DOHH2 (cell line): ENCODE results near the gene DPAGT1.

Source experiments
- H3F3A ChIP-seq: fragments of 200-600 bp; sonication (generic), shearing (Covaris generic); 2 replicates; pipeline ENCODE4 v1.6.0; 2016; ENCODE audit warnings: antibody characterized with exemption, mild to moderate bottlenecking; ENCODE audit not compliant: control insufficient read depth, insufficient read depth
- H3K27ac ChIP-seq: fragments of 200-600 bp; sonication (generic); 2 replicates; pipeline ENCODE4 v1.5.1; 2014; ENCODE audit warnings: low read depth, mild to moderate bottlenecking, low read length, moderate library complexity
- H3K27me3 ChIP-seq: fragments of 200-600 bp; sonication (generic); 2 replicates; pipeline ENCODE4 v1.6.1; 2014; ENCODE audit warnings: mild to moderate bottlenecking, low read length, mixed read lengths; ENCODE audit not compliant: control insufficient read depth
- H3K36me3 ChIP-seq: fragments of 200-600 bp; sonication (generic); 2 replicates; pipeline ENCODE4 v1.6.1; 2014; ENCODE audit warnings: mild to moderate bottlenecking, low read length, moderate library complexity, mixed read lengths; ENCODE audit not compliant: control insufficient read depth
- H3K4me1 ChIP-seq: fragments of 200-600 bp; sonication (generic); 2 replicates; pipeline ENCODE4 v1.6.1; 2014; ENCODE audit warnings: mild to moderate bottlenecking, low read length, mixed read lengths; ENCODE audit not compliant: control insufficient read depth
- H3K4me2 ChIP-seq: fragments of 200-600 bp; sonication (generic); 2 replicates; pipeline ENCODE4 v1.6.0; 2014; ENCODE audit warnings: mild to moderate bottlenecking, low read length, moderate library complexity
- H3K4me3 ChIP-seq: fragments of 200-600 bp; sonication (generic); 2 replicates; pipeline ENCODE4 v1.5.1; 2014; ENCODE audit warnings: mild to moderate bottlenecking, low read length, mixed read lengths
- H3K79me2 ChIP-seq: fragments of 200-600 bp; sonication (generic); 2 replicates; pipeline ENCODE4 v1.6.1; 2014; ENCODE audit warnings: mild to moderate bottlenecking, low read length, mixed read lengths; ENCODE audit not compliant: control insufficient read depth
- H3K9me2 ChIP-seq: fragments of 200-600 bp; sonication (generic); replicated peaks from 2 replicates; pipeline ENCODE4 v1.6.1; 2014; ENCODE audit warnings: mild to moderate bottlenecking, low read length, mixed read lengths; ENCODE audit not compliant: control insufficient read depth
- H3K9me3 ChIP-seq: fragments of 200-600 bp; sonication (generic); 2 replicates; pipeline ENCODE4 v1.6.1; 2014; ENCODE audit warnings: antibody characterized with exemption, low read length, mixed read lengths; ENCODE audit not compliant: control insufficient read depth, insufficient read depth
- H4K20me1 ChIP-seq: fragments of 200-600 bp; sonication (generic); 2 replicates; pipeline ENCODE4 v1.6.0; 2014; ENCODE audit warnings: low read depth, mild to moderate bottlenecking, antibody characterized with exemption, low read length, moderate library complexity; ENCODE audit not compliant: control insufficient read depth, insufficient read depth
- CTCF ChIP-seq: fragments of 200-600 bp; sonication (generic); IDR thresholded peaks from one replicate; pipeline ENCODE4 v1.5.1; 2014; ENCODE audit warnings: antibody characterized with exemption, mild to moderate bottlenecking, low read depth, low read length; ENCODE audit not compliant: poor library complexity, severe bottlenecking
- EZH2phosphoT487 ChIP-seq: fragments of 200-600 bp; sonication (generic); IDR thresholded peaks from 2 replicates; pipeline ENCODE4 v1.6.1; 2017; ENCODE audit warnings: borderline replicate concordance, mild to moderate bottlenecking, antibody characterized with exemption, low read length, moderate library complexity, mixed read lengths

DPAGT1 gene

DNA sequence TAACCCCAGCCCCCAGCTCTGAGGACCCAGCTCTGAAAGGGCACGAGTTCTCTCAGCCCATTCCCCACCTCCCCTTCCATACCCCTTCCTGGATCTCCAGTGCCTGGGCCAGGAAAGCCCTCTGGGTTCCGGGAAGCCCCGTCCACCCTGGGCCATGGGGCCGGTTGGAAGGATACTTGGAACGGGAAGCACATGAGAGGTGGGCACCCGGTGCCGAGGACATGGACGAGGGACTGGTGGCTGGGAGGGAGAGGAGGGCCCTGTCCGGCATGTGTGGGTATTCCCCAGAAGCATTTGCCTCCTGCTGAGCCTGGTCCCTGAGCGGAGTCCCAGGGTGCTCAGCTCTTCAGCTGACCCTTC lies 14.6 kb upstream of the DPAGT1 start:
- no peaks in the 10 kb centered on the region for H3K9me3 ChIP-seq
- H3K36me3 ChIP-seq, result peaks cover 51% of the 10 kb centered on the region
- H3K27me3 ChIP-seq, result no peaks in the 10 kb centered on the region
- no peak overlapping the region for H3K4me2 ChIP-seq
- no peaks in the 10 kb centered on the region for H4K20me1 ChIP-seq
- no peak overlapping the region for H3K4me3 ChIP-seq
- no peak for TF ChIP-seq EZH2phosphoT487
- H3F3A ChIP-seq, result peaks cover 12% of the 10 kb centered on the region
- no peaks in the 10 kb centered on the region for H3K9me2 ChIP-seq
- no peak overlapping the region for H3K27ac ChIP-seq
- H3K4me1 ChIP-seq, result peaks cover 10% of the 10 kb centered on the region
- H3K79me2 ChIP-seq, result no peaks in the 10 kb centered on the region

- no peaks in the 10 kb centered on the region for H3K79me2 ChIP-seq
- H3F3A ChIP-seq, result peaks cover 12% of the 10 kb centered on the region
- TF ChIP-seq EZH2phosphoT487 (no peak), CTCF (no peak)
- no peak overlapping the region for H3K4me2 ChIP-seq
- H3K36me3 ChIP-seq, result peaks cover 56% of the 10 kb centered on the region
- H4K20me1 ChIP-seq, result no peaks in the 10 kb centered on the region
- H3K4me3 ChIP-seq, result no peak overlapping the region
- H3K4me1 ChIP-seq, result peaks cover 5% of the 10 kb centered on the region
- H3K9me2 ChIP-seq, result no peaks in the 10 kb centered on the region
- H3K27ac ChIP-seq, result no peak overlapping the region
- no peaks in the 10 kb centered on the region for H3K9me3 ChIP-seq
- H3K27me3 ChIP-seq, result no peaks in the 10 kb centered on the region
These were observed 14.0 kb upstream of the DPAGT1 start for GRCh38 chr11:119115484-119116234.

GRCh38 chr11:119114351-119114750 lies 12.7 kb upstream of the DPAGT1 start:
- no peaks in the 10 kb centered on the region for H3K27me3 ChIP-seq
- H3K4me1 ChIP-seq, result peaks cover 2% of the 10 kb centered on the region; the same call in 1 of the 2 replicates
- no peak overlapping the region for H3K27ac ChIP-seq
- H3K9me2 ChIP-seq, result no peaks in the 10 kb centered on the region
- no peaks in the 10 kb centered on the region for H3K9me3 ChIP-seq
- H3K4me3 ChIP-seq, result no peak overlapping the region
- H3K79me2 ChIP-seq, result peaks cover 11% of the 10 kb centered on the region
- no peaks in the 10 kb centered on the region for H4K20me1 ChIP-seq
- no peak overlapping the region for H3K4me2 ChIP-seq
- peaks cover 66% of the 10 kb centered on the region for H3K36me3 ChIP-seq
- peaks cover 12% of the 10 kb centered on the region for H3F3A ChIP-seq
- TF ChIP-seq EZH2phosphoT487, result no peak
- no peak for TF ChIP-seq CTCF

DNA sequence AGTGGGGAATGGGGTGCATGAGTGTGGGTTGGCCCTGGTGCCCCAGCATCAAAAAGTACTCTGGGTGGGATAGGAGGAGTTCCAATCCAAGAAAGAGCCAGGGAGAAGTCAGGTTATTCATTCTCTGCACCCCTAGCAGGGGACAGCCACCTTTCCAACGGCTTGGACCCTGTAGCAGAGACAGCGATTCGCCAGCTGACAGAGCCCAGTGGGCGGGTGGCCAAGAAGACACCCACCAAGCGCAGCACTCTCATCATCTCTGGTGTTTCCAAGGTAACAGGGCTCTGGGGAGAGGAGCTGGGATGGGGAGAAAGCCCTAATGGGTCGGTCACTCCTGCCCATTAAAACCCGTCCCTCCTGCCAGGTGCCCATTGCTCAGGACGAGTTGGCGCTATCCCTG lies 12.1 kb upstream of the DPAGT1 start:
- H3K9me2 ChIP-seq, result no peaks in the 10 kb centered on the region
- peaks cover 8% of the 10 kb centered on the region for H3K4me1 ChIP-seq
- no peaks in the 10 kb centered on the region for H4K20me1 ChIP-seq
- no peak overlapping the region for H3K4me2 ChIP-seq
- no peak overlapping the region for H3K27ac ChIP-seq
- H3K4me3 ChIP-seq, result no peak overlapping the region
- H3K9me3 ChIP-seq, result no peaks in the 10 kb centered on the region
- peaks cover 17% of the 10 kb centered on the region for H3K79me2 ChIP-seq
- TF ChIP-seq CTCF, result no peak
- no peak for TF ChIP-seq EZH2phosphoT487
- peaks cover 7% of the 10 kb centered on the region for H3F3A ChIP-seq
- H3K36me3 ChIP-seq, result peaks cover 70% of the 10 kb centered on the region
- no peaks in the 10 kb centered on the region for H3K27me3 ChIP-seq
